M059J (cell line): ENCODE measurements around the gene PRELP. TPM values are rescaled to one million over a fixed set of nuclear protein-coding genes. Genes with fewer than 3 reads are reported as not detected.
A peak's percentile ranks its signal among the peaks of the same experiment; 100 is the strongest.

Experiments
- DNase-seq: peaks from one replicate; pipeline ENCODE4 v3.0.0-alpha.2; 2012; ENCODE audit warnings: low read depth
- total RNA-seq: library from RNA; depleted of rRNA; stranded (reverse); fragments of >200 nt; shearing (Covaris generic); gene quantifications from 2 replicates; pipeline ENCODE4 v1.2.3, GENCODE V29; 2014

Gene PRELP
- total RNA-seq, 1 experiment from 2014 or later, result not detected

DNA sequence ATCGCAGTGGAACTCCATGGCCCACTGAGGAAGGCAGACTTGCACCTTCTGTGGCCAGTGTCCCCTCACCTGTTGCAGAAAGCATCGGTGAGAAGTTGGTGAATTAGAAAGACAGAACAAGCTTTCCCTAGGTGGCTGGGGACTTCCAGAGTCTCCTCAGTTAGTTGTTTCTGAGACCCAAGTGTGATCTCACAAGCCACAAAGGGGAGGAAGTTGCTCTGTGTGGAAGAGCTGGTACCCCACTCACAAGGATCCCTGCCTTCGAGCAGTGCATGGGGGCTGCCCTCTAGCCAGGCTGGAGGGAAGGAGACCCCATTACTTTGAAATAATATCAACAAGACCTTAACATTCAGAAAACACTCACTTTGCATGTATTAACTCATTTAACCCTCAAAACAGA is 2.1 kb downstream of the PRELP start:
- DNase-seq, result no peak

DNA sequence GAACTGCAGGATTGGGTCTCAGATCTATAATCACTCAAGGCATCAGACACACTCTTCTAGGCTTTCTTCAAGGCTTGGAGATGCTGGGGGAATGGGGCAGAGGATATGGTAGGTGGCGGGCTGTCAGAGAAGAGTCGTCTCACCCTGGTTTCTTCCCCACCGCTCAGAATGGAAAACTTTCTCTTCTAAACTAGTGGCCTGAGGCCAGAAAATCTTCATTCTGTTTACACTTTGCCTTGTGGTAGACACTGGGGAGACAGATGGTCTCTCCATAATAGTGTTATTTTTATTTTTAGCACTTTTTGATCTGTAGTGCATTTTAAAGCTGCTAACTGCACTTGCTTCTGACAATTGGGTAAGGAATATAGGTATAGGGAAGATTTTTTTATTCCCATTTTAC is 2.6 kb downstream of the PRELP start:
- DNase-seq, result no peak

DNA sequence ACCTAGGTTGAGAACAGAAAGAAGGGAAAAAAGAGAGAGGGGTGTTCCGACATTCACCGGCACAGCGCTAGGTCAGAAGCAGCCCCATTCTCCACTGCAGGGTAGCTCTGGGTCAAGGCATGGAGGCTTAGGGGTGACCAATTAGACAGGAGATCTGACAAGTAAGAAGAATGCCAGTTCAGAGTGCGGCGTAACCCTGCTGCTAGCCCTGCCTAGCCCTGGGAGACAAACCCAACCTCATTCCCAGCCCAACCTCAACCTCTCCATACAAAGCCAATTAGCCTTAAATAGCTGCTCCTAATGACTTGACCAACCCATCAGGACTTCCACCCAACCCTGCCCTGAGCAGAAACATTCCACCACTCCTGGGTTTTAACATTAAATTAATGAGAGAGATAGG is 3.4 kb downstream of the PRELP start:
- DNase-seq, result no peak

DNA sequence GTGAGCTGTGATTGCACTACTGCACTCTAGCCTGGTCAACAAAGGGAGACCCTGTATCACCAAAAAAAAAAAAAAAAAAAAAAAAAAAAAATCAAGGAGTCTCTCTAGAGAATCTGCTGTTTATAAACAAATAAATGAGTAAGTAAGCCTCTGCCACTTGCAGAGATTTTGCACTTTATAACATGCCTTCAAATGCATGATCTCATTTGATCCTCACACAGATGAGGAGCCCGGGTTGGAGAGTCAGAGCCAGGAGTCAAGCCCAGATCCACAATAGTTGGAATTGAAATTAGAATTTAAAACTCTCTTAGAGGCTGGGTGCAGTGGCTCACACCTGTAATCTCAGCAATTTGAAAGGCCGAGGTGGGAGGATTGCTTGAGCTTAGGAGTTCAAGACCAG is 4.0 kb downstream of the PRELP start:
- DNase-seq, result peak; percentile 48

DNA sequence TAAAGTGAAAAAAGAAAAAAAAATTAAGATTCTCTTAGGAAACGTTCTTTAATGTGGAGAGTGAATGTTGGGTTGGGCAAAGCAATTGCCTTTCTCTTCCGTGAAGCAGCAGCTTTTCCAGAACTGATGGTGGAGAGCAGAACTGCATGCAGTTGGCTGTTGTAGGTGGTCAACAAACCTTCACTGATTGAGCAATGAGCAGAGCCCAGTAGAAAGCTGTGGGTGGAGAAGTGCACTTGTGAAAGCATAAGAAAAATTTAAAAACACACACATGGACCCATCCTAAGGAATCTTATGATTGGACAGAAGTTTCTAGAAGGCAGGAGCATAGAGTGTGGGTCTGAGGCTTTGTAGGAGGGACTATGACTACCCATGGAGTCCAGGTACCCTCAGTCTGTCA is 4.5 kb downstream of the PRELP start:
- DNase-seq, result no peak

DNA sequence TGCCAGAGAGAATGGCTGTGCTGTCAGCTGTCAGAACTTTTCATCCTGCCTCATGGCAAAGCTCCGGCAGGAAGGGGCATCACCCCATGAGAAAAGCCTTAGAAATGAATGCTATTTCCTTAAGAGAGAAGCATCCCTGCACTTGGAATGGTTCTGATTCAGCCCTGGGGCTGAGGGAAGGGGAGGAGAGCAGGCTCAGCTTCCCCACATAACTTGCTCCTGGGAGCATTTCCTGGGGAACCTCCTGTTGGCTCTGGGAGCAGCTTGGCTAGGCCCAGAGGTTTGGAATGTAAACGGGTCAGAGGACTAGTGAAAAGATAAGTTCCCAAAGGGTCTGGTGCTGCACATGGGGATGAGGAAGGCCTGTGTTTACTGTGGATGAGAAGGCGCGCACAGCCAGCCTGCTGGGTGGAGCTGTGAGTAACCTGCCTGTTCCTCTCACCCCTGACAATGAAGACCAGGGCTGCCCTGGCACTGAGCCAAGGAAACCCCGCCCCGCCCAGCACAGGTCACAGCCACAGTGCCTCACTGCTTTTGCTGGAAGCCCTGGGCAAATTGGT is 5.0 kb downstream of the PRELP start:
- peak; percentile 93 for DNase-seq

DNA sequence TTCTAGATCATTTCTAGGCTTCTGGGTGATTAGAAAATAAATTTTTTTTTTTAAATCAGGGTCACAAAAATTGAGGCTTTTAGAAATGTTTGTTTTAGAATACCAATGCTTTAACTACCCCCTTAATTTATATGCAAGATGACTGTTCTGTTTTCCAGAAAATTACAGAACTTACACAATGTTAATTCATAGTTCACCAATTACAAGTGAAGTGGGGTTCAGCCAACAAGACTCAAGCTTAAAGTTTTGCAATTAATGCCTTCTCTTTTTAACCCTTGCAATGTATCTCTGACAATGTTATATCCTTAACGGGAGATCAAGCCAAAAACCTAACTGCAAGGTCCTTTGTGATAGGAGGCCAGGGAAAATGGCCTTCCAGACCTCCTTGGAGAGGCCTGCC is 5.6 kb downstream of the PRELP start:
- no peak for DNase-seq

DNA sequence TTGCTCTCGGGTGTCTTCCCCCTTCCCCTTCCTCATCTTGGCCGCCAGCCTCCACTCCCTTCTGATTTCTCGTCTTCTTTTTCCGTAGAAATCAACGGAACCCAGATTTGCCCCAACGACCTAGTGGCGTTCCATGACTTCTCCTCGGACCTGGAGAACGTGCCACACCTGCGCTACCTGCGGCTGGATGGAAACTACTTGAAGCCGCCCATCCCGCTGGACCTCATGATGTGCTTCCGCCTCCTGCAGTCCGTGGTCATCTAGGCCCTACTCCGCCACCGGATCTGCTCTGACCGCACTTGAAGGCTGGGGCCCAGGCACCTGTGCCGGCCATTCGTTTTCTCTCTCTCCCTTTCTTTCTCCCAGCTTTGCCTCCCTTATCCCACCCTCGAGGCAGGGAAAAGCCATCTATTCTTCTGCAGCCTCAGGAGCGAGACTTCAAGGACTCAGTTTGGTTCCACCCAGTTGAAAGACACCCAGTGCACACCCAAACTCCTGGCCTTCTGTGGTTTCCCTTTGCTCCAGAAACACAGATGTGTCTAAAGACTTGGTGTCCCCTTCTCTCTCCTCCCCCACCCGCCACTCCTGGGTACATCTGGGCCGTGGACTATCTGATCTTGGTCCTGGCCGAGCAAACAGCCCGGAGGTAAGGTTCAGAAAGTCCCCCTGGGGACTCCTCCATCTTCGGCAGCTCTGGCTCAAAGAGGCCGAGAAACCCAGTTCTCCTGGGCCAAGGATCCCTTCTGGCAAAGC is 11.2 kb downstream of the PRELP start:
- no peak for DNase-seq

DNA sequence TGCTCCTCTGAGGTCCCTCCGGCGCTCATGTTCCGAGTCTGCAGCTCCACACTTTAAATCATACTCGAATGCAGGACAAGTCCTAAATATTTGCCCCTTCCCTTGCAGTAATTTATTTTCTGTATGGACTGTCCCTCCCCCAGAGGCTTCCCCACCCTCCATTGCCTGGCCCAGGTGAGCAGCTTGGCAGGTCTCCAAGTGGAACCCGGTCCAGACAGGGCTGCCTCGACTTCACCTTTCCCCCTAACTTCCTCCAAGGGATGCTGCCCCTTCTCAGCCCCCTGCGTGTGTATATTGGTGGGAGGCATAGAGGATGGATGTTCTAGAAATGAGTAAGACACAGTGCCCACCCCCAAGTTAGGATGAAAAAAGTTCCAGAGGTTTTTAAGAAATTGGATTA is 12.9 kb downstream of the PRELP start:
- DNase-seq, result no peak

DNA sequence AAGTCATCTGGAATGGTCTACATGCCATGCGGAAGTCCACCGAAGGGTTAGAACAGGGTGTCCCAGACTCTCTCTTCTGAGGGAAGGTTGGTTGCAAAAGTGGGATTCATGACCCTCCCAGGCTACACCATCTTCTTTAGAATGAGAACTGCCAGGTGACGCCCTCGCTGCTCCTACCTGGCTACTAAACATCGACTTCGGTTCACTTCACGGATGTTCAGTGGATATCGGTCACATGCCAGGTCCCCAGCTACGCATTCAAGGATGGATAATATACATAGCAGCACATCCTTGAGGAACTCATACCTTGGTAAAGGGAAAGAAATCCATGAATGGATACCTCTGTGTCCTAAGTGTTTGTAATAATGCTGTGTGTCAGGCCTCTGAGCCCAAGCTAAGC is 15.0 kb downstream of the PRELP start:
- DNase-seq, result no peak

DNA sequence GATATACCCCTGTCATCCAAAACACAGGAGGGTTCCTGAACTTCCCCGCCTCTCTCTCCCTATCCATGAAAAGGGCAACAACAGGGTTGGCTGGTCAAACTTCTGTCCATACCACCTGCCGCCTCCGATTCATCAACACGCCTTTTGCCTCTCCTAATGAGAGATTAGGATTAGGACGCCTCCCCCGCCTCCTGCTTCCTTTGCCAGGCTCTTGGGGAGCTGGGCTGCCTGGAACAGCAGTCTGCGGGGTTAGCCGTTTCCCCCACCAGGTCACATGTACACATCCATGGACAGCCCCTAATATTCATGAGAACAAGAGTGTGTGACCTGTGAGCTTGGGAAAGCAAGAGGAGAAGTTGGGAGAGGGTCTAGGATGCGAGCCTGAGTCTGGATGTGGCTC is 16.1 kb downstream of the PRELP start:
- DNase-seq, result no peak

DNA sequence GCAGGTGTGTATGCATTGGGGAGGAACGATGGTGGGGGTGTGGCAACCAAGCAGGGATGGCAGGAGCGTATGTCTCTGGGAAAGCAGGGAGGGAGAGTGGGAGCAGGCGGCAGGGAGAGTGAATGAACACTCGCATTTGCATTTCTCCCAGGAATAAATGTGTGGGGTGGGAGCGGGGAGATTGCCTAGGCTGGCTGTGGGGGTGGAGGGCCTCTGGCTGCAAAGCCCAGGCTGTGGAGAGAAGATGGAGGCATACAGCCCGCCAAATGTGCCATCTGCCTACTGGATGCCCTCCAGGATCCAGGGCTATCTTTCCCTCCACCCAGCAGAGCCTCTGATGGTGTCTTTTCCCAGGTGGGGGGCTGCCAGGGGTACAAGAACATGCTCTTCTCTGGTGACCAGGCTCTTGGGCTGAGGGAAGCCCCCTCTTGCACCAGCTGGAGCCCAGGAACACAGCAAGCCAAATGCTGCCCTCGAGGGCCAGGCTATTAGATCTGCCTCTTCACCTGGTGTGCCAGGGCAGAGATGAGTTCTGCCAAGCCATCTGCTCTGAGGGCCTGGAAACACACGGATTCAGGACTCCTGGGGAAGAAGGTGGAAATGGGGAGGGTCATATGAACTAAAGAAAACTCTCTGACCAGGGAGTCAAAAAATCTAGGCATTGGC is 16.6 kb downstream of the PRELP start:
- DNase-seq, result no peak

DNA sequence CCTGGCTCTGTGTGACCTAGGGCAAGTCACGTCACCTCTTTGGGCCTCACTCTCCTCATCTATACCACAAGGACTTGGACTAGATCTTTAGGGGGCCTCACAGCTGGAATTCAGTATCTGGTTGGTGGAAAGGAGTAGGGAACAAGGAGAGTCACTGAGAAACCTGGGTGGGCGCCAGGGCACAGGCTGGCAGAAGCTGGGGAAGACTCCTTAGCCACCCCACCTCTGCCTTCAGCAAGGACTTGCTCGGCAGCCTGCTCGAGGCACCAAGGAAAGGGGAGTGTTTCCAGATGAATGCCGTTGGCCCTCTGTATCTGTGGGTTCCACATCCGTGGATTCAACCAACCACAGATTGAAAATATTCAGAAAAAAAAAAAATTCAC is 17.1 kb downstream of the PRELP start:
- no peak for DNase-seq

DNA sequence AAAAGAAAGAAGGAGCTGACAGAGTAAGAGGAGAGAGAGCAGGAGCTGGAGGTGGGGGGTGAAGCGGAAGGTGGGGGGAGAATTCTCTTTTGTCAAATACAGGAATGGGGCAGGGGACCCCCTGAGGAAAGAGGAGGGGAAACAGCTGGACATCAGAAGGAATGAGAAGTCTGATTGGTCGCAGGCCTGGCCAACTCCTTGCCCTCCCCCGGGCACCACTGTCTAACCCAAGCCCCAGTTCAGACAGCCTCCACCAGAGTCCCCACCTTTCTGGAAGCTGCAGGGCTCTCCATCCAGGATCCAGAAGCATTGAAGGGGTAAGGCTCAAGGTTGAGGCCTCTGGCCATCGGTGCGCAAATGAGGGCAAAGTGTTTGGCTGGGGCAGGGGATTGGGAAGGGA is 18.3 kb downstream of the PRELP start, which contains the start of gene OPTC:
Gene OPTC, plus strand, starts transcription at position 253 of the 400 bp plus-strand sequence. CDS start 1,853 bp downstream, outside the sequence.
- DNase-seq, result no peak

DNA sequence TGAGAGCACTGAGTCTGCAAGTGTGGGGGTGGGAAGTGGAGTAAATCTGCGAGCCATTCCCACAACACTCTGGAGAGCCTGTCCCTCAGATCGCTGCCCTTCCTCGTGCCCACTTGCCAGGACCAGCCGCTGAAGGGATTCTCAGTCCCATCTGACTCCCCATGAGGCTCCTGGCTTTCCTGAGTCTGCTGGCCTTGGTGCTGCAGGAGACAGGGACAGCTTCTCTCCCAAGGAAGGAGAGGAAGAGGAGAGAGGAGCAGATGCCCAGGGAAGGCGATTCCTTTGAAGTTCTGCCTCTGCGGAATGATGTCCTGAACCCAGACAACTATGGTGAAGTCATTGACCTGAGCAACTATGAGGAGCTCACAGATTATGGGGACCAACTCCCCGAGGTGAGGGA is 20.2 kb downstream of the PRELP start:
- DNase-seq, result no peak

DNA sequence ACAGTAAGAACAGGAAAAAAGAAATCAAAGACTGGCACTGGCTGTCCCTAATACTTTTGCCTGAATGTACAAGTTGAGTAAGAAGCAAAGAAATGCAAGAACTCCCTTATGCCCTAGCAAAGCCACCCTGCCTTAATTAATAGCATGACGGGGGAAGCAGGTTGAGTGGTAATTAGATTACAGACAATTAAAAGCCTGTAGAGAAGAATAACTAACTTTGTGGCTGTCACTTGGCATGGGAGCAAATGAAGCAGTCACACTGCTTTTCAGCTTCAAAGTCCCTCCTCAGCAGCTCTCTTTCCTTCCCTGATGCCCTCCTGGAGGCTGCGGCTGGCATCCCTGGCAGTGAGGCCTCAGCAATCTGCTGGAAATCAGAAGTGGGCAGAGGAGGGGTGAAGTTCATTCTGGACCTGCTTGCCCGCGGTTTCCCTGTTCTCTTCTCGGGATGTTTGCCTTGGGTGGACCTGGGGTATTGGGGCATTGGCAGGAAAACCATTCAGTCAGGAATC is 21.7 kb downstream of the PRELP start:
- no peak for DNase-seq

DNA sequence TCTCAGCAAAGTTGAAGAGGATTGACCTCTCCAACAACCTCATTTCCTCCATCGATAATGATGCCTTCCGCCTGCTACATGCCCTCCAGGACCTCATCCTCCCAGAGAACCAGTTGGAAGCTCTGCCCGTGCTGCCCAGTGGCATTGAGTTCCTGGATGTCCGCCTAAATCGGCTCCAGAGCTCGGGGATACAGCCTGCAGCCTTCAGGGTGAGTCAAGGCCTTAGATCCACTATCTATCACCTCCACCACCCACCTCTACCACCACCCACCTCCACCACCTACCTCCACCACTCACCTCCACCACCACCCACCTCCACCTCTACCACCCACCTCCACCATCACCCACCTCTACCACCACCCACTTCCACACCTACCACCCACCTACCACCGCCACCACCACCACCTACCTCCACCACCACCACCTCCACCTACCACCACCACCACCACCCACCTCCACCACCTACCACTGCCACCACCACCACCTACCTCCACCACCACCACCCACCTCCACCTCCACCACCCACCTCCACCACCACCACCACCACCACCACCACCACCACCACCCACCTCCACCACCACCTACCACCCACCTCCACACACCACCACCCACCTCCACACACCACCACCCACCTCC is 24.2 kb downstream of the PRELP start:
- DNase-seq, result no peak

DNA sequence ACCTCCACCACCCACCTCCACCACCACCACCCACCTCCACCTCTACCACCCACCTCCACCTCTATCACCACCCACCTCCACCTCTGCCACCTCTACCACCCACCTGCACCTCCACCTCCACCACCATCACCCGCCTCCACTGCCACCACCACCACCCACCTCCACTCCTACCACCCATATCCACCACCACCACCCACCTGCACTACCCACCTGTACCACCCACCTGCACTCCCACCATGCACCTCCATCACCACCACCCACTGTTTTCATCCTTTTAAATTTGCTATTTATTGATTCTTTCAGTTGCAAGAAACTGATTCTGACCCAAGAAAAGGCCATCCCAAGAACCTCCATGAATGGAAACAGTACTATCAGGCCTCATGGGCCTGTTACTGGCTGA is 24.7 kb downstream of the PRELP start:
- no peak for DNase-seq

DNA sequence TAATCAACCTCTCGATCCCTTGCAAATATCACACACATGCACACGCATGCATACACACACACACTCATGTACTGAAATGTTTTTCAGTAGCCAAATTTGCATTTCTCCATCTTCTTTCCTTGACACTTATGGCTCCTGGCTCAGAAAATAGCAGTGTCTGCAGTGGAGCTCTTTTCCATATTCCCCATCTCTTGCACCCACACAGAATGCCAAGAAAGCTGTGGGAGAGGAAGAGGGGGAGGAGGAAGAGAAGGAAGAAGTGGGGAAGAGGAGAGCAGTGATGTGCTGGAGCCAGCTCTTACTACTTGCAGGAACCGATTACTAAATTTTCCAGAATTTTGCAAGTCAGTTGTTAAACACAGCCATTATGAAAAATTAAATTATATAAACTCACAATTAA is 28.2 kb downstream of the PRELP start:
- no peak for DNase-seq

DNA sequence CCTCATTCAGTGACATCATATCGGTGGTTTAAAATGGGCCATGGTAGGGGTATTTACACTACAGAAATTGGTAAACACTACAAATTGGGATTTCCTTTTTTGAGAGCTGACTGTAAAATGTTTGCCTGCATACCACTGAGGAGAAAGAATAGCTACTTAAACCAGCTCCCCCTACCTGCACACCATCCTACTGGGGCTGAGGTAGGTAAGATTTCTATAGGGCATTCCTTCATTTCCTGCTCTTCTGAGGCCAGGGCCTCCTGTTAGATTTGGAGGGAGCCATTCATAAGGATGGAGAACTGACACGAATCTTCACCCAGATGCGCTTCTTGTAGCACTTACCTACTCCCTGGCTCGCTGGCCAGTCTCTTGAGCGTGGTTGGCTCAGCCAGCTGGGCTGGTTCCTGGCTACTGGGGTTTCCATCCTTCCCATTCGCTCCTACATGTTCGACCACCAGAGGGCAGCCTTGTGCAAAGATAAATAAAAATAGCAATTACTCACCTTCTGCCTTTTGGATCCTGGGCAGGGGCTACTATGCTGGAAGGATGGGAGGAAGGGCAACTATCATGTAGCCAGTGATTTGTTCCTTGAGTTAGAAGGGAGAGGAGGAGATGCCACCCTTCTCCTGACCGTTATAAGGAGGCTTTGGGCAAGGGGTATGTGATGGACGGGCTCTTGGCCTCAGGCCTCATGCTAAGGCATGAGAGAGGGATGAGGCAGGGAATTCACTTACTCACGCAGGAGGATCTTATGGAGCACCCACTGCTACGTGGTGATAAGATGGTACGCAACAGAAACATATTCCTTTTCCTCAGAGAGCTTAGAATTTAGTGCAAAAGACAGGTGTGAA is 29.0 kb downstream of the PRELP start:
- peak; percentile 83 for DNase-seq

DNA sequence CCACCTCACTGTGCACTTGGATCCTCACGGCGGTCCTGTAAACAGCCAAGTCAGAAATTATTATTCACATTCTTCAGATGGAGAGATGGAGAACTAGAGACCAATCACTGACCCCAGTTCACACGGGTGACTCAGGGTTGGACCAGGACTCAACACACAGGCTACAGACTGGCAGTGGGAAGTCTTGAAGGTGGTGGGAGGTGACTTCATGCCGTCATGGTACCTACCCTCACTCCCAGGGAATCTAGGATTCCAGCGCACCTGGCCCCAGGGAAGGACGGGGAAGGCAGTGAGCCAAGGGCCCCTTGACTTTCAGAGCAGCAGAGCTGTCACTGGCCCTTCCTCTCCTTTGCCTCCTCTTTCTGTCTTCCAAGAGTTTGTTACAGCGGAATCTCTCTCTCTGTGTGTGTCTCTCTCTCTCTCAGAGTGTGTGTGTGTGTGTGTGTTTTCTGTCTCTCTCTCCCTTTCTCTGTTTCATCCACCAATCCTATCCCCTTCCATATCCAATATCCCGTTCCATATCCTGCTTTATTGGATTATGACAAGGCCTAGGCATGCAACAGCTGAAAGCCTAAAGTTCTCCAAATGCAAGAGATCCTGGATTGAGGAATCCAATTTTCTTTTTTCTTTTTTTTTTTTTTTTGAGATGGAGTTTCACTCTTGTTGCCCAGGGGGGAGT is 30.1 kb downstream of the PRELP start:
- peak; percentile 52 for DNase-seq
